Putamen (tissue), 1 donor: ENCODE results near the gene RAD18.

Experiments
- DNase-seq: peaks from one replicate; pipeline ENCODE4 v3.0.0-alpha.2; 2016; ENCODE audit warnings: low spot score

Gene RAD18

GRCh38 chr3:8985411-8985831 lies 22.1 kb upstream of the RAD18 start:
- DNase-seq = no peak

GRCh38 chr3:8984526-8984925 lies 21.3 kb upstream of the RAD18 start:
- DNase-seq = no peak

- DNase-seq = no peak
Observed at GRCh38 chr3:8984081-8984480, 20.8 kb upstream of the RAD18 start.

GRCh38 chr3:8983591-8983990 lies 20.3 kb upstream of the RAD18 start:
- DNase-seq = no peak

- no peak for DNase-seq
Observed at GRCh38 chr3:8983026-8983425, 19.8 kb upstream of the RAD18 start.

- DNase-seq = no peak
Observed at GRCh38 chr3:8982509-8982908, 19.2 kb upstream of the RAD18 start.

GRCh38 chr3:8981700-8982099 lies 18.4 kb upstream of the RAD18 start:
- no peak for DNase-seq

- DNase-seq = no peak
Observed at GRCh38 chr3:8981296-8981695, 18.0 kb upstream of the RAD18 start.

- DNase-seq = no peak
Observed at GRCh38 chr3:8980756-8981257, 17.5 kb upstream of the RAD18 start.

GRCh38 chr3:8979262-8979661 lies 16.0 kb upstream of the RAD18 start:
- no peak for DNase-seq

GRCh38 chr3:8978551-8978950 lies 15.3 kb upstream of the RAD18 start:
- no peak for DNase-seq

- no peak for DNase-seq
Observed at GRCh38 chr3:8976540-8977182, 13.4 kb upstream of the RAD18 start.

- no peak for DNase-seq
Observed at GRCh38 chr3:8975081-8976020, 12.1 kb upstream of the RAD18 start.

GRCh38 chr3:8974458-8974857 lies 11.2 kb upstream of the RAD18 start:
- no peak for DNase-seq

GRCh38 chr3:8972639-8973038 lies 9.4 kb upstream of the RAD18 start:
- DNase-seq = no peak

GRCh38 chr3:8970971-8971589 lies 7.8 kb upstream of the RAD18 start:
- peak; percentile 57 for DNase-seq

GRCh38 chr3:8969241-8969640 lies 6.0 kb upstream of the RAD18 start:
- no peak for DNase-seq

- no peak for DNase-seq
Observed at GRCh38 chr3:8968375-8968882, 5.2 kb upstream of the RAD18 start.

GRCh38 chr3:8967553-8967952 lies 4.3 kb upstream of the RAD18 start:
- DNase-seq = no peak

- no peak for DNase-seq
Observed at GRCh38 chr3:8966820-8967348, 3.6 kb upstream of the RAD18 start.

GRCh38 chr3:8966150-8966819 lies 3.0 kb upstream of the RAD18 start:
- DNase-seq = no peak
